Kidney capillary endothelial cell (primary cell): ENCODE measurements around the gene SLC25A34.

Source experiments
- DNase-seq: peaks from one replicate; pipeline ENCODE4 v3.0.0-alpha.2; 2018; ENCODE audit warnings: low spot score

Gene SLC25A34

DNA sequence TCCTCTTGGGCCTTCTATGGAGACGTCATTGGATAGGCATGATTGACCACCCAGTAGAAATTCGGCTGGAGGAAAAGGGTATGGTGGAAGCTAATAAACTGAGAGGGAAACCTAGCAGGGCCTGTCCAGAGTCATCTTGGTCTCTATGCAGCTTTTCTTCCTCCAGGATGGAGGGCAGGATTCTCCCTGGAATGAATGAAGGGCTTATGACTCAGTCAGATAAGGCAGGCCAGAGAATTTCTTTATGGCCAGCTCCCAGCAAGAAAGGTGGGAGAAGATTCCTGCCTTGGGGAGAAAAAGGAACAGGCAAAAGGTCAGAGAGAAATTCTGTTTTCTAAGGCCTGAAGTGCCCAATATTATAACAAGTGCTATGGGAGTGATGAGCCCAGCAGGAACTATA is 39.6 kb downstream of the SLC25A34 start:
- no peak for DNase-seq

DNA sequence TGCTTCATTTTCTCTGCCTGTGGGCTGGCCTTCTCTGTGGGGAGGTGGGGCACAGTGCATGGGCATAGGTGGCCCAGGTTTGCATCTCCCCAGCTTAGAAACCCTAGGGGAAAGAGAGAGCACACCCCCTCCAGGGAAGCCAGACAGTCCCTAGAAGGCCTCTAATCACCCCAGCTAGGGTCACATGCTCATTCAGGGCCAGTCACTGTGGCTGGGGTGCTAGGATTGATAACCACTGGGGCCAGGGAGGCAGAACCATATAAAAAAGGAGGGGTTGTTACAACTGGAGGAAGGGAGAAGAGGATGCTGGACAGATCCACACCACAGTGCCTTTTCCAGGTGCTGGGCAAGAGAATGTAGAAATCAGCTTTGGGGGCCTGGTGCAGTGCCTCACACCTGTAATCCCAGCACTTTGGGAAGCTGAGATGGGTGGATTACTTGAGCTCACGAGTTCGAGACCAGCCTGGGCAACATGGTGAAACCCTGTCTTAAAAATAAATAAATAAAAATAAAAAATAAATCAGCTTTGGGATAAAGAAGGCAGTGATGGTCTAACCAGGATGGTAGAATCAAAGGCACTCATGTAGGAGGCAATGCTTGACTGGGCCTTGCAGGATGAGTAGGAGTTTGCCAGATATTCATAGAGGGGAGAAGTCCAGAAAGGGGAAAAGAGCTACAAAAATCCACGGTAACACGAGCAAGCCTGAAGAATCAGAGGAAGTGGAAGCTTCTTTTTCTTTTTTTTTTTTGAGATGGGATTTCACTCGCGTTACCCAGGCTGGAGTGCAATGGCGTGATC is 42.0 kb downstream of the SLC25A34 start:
- no peak for DNase-seq

DNA sequence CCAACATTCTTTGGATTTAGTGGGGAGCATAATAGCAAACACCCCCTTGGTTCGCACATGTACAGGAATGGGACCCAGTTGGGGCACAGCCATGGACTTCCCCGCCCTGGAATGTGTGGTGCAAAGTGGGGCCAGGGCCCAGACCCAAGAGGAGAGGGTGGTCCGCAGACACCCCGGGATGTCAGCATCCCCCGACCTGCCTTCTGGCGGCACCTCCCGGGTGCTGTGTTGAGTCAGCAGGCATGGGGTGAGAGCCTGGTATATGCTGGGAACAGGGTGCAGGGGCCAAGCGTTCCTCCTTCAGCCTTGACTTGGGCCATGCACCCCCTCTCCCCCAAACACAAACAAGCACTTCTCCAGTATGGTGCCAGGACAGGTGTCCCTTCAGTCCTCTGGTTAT is 49.6 kb downstream of the SLC25A34 start:
- DNase-seq, result no peak

DNA sequence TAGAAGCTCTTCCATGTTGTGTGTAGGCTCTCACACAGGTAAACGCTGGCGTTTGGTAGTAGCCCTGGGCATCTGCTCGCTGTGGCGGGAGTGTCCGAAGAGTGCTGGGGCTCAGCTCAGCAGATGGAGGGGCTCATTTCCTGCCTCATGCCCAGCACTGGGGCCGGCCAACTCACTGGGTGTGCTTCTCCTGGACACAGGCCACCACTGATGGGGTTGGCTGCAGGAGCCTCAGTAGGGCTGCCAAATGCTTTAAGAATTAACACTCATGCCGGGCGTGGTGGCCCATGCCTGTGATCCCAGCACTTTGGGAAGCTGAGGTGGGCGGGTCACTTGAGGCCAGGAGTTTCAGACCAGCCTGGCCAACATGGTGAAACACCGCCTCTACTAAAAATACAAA is 50.5 kb downstream of the SLC25A34 start:
- no peak for DNase-seq

GRCh38 chr1:15788624-15789301 is 52.7 kb downstream of the SLC25A34 start:
- no peak for DNase-seq
